ENCODE measurements around the gene CTIF. TPM values are rescaled to one million over a fixed set of nuclear protein-coding genes. Genes with fewer than 3 reads are reported as not detected.

The CTIF gene
- total RNA-seq, 1 experiment from 2014 or later = 5.9 TPM

GRCh38 chr18:48897531-48897930 lies 358.7 kb downstream of the CTIF start:
- peak; percentile 84 for DNase-seq (ENCODE audit: low spot score)
- in situ Hi-C loops (cut with HindIII; ENCODE audit: low sequenced_read_pairs) = no loop called here

GRCh38 chr18:48898521-48898920 lies 359.7 kb downstream of the CTIF start:
- no peak for DNase-seq (ENCODE audit: low spot score)
- in situ Hi-C loops (cut with HindIII; ENCODE audit: low sequenced_read_pairs) = no loop called here

DNA sequence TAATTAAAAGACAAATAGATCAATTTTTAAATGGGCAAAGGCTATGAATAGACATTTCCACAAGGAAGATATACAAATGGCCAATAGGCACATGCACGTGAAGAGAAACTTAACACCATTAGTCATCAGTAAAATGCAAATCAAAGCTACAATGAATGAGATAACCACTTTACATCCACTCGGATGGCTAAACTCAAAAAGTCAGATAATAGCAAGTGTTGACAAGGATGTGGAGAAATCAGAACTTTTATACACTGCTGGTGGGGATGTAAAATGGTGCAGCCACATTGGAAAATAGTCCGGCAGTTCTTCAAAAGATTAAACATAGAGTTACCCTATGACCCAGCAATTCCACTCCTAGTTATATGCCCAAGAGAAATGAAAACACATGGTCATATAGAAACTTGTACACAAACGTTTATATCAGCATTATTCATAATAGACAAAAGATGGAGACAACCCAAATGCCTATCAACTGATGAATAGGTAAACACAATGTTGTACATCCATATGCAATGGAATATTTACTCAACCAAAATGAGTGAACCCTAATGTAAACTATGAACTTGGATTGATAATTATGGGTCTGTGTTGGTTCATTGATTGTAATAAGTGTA lies 360.8 kb downstream of the CTIF start:
- DNase-seq (ENCODE audit: low spot score) = no peak
- in situ Hi-C loops (cut with HindIII; ENCODE audit: low sequenced_read_pairs) = no loop called here

DNA sequence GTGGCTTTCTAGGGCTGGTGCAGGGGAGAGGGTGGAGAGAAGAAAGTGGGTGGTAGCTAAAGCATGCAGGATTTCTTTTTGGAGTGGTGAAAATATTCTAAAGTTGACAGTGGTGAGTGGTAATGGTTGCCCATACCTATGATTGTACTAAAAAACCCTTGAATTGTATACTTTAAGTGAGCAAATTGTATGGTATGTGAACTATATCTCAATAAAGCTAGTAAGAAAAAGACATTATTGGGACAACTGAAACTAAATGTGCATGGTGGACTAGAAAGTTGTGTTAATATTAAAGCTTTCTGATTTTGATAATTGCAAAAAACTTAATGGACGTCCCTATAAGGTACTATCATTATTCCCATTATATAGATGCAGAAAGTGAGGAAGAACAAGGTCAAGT lies 361.6 kb downstream of the CTIF start:
- in situ Hi-C loops (cut with HindIII; ENCODE audit: low sequenced_read_pairs) = no loop called here
- no peak for DNase-seq (ENCODE audit: low spot score)

- in situ Hi-C loops (cut with HindIII; ENCODE audit: low sequenced_read_pairs) = no loop called here
- no peak for DNase-seq (ENCODE audit: low spot score)
These were observed 362.6 kb downstream of the CTIF start for GRCh38 chr18:48901145-48902022.

- no peak for DNase-seq (ENCODE audit: low spot score)
- in situ Hi-C loops (cut with HindIII; ENCODE audit: low sequenced_read_pairs) = no loop called here
These were observed 363.4 kb downstream of the CTIF start for GRCh38 chr18:48902023-48902855.

DNA sequence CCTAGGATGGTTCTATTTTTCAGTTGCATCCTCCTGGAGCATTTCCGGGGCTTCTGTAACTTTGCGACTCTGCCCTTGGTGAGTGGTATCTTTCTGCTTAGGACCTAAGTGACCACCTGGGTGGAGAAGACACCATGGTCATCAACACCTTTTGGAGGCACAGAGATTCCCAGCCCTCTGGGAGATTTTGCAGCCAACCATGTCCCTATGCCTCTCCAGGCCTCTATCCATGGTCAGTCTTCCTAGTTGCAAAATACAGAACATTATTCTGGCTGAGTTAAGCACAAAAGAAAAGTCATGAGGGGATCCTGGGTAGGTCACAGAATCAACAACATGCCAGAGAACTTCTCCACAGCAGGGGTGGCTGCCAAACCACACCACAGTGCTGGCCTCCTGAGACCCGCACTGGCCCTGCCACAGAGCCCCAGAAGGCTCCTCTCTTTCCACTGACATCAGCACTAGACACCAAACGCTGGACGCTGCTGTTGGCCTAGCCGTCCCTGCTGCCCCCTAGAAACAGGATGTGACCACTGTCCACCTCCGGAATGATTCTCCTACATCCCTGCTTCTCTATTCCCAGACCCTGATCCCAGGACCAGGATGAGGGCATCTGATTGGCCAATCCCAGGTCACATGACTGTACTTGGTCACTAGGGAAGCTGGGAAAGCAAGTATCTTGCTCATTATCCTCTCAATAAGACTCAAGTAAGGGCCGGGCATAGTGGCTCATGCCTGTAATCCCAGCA lies 364.2 kb downstream of the CTIF start:
- no peak for DNase-seq (ENCODE audit: low spot score)
- in situ Hi-C loops (cut with HindIII; ENCODE audit: low sequenced_read_pairs) = no loop called here

DNA sequence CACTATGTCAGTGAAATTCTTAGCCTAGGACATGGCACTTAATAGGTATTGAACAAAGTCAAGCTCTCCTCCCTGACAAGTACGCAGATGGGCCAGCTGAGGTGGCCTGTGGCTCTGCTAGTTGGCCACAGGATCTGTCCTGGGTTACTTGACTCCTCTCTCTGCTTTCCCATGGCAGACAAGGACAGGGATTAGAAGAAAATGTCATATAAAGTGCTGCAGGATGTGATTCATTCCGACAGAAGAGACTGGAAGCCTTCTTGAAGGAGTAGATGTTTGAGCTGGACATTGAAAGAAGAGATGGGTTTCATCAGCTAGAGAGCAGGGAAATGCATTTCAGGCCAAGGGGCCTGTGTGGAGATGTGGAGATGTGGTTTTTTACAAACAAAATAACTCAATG lies 365.3 kb downstream of the CTIF start:
- DNase-seq (ENCODE audit: low spot score) = no peak
- in situ Hi-C loops (cut with HindIII; ENCODE audit: low sequenced_read_pairs) = no loop called here

DNA sequence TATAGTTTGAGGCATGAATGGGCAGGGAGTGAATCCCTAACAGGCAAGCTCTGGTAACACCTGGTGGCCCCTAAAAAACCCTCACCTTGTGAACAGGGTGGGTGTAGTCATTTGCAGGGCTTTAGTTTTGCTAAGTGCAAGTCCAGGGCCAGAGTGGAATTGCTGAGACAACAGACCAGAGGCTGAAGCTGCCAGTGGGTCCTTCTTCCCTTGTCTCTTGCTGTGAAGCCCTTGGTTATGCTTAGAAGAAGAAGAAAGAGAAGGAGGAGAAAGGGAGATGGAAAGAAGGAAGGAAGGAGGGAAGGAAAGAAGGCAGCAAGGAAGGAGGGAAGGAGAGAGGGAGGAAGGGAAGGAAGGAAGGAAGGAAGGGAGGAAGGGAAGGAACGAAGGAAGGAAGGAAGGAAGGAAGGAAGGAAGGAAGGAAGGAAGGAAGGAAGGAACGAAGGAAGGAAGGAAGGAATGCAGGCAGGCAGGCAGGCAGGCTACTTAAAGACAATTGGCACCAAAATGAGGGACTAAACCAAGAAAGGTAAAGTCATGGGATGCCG lies 366.1 kb downstream of the CTIF start:
- DNase-seq (ENCODE audit: low spot score) = no peak
- in situ Hi-C loops (cut with HindIII; ENCODE audit: low sequenced_read_pairs) = no loop called here

DNA sequence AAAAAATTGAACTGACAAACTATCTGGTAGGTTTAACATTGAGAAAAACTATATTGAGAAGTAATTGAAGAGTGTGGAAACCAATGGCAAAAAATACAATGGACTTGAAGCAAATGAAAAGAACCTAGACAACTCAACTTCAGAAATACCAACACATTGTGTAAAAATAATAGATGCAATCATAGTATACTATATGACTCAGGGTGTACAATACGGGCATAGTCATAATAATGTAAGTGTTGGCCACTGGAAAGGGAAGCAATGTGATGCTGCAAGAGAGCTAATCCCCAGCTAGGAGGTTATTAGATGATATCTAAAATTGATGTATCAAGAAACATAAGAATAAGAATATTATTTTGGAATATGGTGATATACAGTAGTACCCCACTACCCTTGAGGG lies 366.7 kb downstream of the CTIF start:
- DNase-seq (ENCODE audit: low spot score) = no peak
- in situ Hi-C loops (cut with HindIII; ENCODE audit: low sequenced_read_pairs) = no loop called here

DNA sequence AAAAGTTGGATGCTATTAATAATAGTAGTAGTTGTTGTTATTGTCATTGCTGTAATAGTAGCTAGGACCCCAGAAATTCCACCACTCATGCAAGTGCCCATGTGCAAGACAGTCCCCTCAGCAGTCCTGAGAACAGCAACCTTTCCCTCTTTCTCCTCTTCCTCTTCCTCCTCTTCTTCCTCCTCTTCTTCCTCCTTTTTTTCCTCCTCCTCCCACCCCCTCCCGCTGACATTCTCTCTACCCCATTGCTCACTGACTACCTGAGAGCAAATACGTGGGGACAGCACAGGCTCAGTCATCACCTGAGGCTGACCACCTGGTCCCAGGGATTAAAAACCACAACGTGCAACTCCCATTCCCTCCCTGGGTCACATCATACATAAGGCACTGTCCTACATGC lies 370.1 kb downstream of the CTIF start:
- in situ Hi-C loops (cut with HindIII; ENCODE audit: low sequenced_read_pairs) = no loop called here
- no peak for DNase-seq (ENCODE audit: low spot score)

DNA sequence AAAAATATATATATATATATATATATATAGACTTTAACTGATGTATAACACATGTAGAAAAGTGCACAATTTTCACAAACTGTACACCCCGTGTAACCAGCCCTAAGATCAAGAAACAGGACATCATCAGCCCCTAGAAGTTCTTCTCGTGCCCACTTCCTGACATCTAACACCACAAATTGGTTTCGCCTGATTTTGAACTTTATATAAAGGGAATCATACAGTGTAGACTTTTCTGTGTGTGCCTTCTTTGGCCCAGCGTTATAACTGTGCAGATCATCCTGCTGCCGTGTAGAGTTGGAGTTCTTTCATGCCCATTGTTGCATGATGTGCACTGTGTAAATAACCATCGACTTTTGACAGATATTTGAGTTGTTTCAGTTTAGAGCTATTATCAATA lies 370.9 kb downstream of the CTIF start:
- in situ Hi-C loops (cut with HindIII; ENCODE audit: low sequenced_read_pairs) = no loop called here
- DNase-seq (ENCODE audit: low spot score) = no peak

DNA sequence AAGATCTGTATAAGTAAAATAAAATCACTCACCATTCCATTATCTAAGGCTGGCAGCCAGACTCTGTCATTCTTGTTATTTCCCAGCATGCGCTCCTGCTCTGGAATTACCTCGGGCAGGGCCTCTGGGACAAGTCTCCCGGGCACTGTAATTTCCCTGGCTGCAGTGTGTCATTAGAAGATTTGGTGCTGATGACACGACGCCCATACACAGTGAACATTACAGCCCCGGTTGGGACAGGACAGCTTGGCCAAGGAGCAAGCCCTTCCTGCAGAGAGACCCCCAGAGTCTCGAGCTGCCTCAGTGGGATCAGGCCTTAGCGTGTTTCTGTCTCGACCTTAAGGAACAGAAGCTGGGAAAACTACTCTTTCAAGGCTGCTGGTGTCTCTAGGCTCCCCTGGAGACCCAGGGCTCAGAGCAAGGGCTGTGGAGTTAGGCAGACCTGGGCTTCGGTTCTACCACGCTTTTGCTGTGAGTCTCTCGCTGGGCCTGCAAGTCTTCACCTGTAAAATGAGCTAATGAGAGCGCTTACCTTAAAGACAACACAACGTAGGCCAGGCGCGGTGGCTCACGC lies 372.2 kb downstream of the CTIF start:
- in situ Hi-C loops (cut with HindIII; ENCODE audit: low sequenced_read_pairs) = no loop called here
- no peak for DNase-seq (ENCODE audit: low spot score)

Other genes starting within 250 kb of the CTIF start
- gene ZBTB7C, start 129.6 kb upstream of the CTIF start, total RNA-seq (2014; rRNA removed; shearing (Covaris generic)) = not detected in 2 replicates

All from G401 (cell line).